Jurkat, Clone E6-1 (cell line): ENCODE data around the gene SH3RF3.

Experiments
- DNase-seq: peaks from one replicate; pipeline ENCODE4 v3.0.0-alpha.2; 2011; ENCODE audit warnings: low read depth, low spot score
- H3K4me3 ChIP-seq: 2 replicates; pipeline ENCODE4 v1.5.1; 2011; ENCODE audit warnings: mild to moderate bottlenecking, low read length, control low read depth, moderate library complexity

Gene SH3RF3

DNA sequence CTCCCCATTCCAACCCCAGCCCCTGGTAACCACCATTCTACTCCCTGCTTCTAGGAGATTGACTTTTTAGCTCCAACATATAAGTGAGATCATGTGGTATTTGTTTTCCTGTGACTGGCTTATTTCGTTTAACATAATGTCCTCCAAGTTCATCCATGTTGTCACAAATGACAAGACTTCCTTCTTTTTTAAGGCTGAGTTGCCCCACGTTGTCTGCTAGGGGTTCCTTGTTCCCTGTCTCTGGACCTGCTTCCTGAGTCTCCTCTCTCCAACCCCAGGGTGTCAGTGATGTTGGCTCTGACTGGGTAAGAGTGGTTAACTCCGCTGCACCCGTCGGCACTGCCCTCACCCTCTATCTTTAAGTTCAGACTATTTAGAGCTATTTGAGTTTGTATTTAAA lies 175.2 kb downstream of the SH3RF3 start:
- no peak for DNase-seq
- no peak overlapping the region for H3K4me3 ChIP-seq

DNA sequence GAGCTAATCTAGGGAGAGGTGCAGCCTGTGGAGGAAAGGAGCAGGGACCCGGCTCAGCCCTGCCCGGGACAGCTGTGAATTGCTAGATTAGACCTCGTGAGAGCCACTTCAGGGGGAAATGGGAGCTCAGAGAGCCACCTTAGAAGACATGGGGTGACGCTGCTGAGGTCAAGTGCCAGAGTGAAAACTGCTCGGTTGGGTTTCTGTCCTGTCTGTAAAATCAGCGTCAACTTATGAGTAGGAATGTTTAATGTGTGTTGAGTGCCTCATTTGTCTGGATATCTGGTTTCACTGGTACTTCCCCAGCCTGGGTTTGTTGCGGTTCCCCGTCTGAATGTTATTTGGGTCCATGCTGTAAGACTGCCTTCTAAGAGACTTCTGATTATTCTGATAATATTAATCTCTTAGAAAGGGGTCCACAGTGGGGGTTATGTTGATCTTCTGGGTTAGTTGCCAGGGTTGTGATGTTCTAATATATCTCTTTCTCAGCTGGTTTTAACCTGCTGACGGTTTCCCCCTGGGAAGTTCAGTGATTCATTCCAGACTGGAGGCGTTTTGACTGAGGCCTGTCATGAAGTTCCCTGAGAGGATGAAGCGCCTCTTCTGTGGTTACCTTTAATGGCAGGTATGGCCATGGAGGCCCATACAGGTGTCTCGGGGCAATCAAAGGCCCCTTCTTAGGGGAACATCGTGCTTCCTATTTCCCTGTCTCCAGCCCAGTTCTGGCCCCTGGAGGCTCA lies 175.9 kb downstream of the SH3RF3 start:
- no peak for DNase-seq
- no peak overlapping the region for H3K4me3 ChIP-seq

DNA sequence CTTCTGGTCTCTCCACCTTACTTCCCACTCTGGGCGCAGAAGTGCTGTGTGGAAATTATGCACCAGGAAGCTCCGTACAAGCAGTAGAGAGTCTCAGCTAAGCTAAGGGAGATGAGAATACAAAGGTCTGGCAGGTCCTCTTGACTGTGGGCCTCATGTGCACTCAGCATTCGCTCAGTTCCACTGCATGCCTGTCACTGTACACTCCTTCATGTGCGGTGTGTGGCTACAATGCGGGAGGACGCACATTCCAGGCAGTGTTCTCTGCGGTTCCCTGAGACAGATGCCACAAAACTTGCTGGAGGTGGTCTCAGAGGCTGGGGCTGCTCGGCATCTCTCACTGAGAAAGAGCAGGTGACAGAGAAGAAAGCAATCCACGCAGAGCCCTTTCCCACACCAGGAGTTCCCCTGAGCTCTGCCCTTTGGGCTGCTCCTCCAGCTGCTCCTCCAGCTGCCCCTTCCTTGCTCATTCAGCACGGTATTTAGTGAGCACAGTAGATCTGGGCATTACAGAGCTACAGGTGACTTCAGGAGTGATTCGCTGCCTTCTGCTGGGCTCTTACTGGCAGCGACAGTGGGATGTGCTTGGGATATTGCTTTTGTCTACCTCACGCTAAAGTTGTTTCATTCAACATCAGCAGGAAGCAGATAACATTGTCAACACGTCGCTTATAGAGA lies 176.6 kb downstream of the SH3RF3 start:
- DNase-seq, result no peak
- no peak overlapping the region for H3K4me3 ChIP-seq

DNA sequence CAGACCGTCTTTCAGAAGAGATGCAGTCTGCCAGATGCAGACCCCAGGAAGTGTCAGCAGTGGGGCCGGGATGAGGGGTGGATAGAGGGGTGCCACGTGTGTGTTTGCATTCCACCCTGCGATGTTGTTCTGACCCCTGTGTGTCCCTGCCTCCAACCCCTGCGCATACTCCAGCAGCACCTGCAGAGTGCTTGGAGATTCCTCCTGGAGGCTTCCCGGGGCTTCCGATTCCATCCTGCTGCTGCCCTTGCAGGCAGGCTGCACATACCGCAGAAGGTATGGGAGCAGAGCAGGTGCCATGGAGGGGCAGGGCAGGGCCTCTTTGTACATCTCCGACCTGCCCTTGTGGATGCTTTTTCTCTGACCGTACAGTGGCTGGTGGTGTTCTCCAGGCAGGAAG lies 177.2 kb downstream of the SH3RF3 start:
- DNase-seq, result no peak
- H3K4me3 ChIP-seq, result no peak overlapping the region

DNA sequence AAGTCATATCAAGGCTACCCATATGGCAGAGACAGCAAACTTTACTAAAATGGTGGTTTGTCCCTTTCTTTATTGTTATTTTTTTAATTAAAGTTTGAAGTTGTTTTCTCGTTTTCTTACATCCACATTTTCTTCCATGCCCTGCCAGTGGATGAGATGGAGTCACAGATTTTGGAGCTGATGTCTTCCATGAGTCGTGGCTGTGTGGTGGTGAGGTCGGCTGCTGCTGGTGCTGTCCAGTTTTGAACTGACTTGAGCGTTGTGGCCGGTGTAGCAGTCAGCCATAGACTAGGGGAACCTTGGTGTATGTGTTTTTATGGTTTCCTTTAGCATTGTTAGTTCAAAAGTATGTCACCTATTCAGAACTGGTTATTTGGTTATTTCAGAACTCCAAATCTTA lies 182.8 kb downstream of the SH3RF3 start:
- DNase-seq, result no peak
- H3K4me3 ChIP-seq, result no peak overlapping the region

DNA sequence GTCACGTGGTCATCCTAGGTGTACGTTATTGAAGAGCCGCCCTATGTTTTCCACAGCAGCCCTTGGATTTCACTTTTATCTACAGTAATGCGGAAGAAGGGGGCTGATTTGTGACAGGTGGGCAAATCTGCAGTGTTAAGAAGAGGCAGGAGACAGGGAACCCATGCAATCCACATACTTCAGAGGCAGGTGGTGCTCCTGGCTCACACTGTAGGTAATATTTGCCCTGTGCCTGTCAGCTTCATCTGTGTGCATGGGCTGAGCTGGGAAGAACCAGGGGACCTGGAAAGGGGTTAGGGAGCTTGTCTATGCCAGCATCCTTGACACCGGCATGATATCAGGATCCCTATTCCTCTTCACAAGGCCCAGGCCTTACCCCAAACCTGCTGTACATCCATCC lies 183.9 kb downstream of the SH3RF3 start:
- DNase-seq, result no peak
- H3K4me3 ChIP-seq, result no peak overlapping the region

DNA sequence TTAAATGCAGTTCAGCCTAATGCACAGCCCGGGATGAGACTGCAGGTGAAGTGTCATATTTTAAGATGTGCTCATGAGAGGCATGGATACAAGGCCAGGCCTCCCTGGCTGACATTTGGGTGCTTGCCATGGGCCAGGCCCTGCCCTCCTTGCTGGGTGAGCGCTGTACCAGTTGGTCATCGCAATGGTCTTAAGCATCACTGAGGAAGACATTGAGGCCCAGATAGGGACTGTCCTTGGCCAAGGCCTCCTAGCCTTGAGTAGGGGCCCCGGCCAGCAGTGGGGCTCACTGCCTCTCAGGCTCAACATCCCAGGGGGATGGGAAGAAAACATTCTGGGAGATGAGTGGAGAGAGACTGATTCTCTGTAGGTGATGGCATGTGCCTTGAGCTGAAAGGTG lies 184.3 kb downstream of the SH3RF3 start:
- no peak for DNase-seq

DNA sequence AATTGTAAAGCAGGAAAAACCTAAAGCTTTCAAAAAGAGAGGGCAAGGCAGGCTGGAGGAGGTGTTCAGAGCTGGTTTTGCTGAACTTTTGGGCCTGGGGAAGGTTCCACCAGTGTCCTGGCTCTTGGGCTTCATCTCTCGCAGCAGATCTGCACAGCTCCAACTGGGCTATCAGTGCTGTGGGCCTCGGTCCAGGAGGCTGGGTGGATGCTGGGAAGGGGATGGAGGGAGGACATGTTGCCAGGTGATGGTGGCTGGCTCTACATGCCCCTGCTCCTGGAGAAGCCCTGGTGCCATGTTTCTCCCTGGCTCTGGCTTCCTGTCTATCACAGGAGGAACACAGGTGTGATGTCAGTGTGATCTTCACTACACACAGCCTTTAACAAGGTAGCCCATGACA lies 187.1 kb downstream of the SH3RF3 start:
- DNase-seq, result no peak

More for the DNA sequence above, 184.3 kb downstream of the SH3RF3 start:
- no peak overlapping the region for H3K4me3 ChIP-seq

DNA sequence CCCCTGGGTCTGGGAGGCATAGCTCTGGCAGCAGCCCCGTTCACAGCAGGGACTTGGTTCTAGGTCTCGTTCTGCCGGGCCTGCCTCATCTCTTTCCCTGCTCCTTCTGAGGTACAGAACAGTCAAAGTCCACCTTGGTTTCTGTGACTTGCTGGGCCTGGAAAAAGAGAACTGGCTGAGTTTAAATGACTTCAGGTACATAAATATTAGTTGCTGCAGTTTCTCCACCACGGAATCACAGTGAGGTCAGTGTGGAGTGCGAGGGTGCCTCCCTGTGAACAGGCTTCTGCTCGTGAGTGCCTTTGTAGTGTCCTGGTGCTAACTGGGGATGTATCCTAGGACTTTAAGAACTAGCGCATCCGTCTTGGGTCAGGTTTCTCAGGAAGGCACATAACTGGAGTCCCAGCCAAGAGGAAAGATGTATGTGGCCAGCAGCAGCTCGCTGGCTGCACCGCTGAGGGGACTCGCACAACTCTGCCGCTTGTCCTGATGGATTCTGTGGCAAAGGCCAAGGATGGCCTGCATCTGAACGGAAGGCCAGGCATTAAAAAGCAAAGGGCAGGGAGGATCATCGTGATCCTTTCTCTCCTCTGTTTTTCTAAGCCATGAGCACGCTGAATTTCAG lies 188.6 kb downstream of the SH3RF3 start:
- DNase-seq, result no peak
- no peak overlapping the region for H3K4me3 ChIP-seq

More for the DNA sequence above, 187.1 kb downstream of the SH3RF3 start:
- H3K4me3 ChIP-seq, result no peak overlapping the region

DNA sequence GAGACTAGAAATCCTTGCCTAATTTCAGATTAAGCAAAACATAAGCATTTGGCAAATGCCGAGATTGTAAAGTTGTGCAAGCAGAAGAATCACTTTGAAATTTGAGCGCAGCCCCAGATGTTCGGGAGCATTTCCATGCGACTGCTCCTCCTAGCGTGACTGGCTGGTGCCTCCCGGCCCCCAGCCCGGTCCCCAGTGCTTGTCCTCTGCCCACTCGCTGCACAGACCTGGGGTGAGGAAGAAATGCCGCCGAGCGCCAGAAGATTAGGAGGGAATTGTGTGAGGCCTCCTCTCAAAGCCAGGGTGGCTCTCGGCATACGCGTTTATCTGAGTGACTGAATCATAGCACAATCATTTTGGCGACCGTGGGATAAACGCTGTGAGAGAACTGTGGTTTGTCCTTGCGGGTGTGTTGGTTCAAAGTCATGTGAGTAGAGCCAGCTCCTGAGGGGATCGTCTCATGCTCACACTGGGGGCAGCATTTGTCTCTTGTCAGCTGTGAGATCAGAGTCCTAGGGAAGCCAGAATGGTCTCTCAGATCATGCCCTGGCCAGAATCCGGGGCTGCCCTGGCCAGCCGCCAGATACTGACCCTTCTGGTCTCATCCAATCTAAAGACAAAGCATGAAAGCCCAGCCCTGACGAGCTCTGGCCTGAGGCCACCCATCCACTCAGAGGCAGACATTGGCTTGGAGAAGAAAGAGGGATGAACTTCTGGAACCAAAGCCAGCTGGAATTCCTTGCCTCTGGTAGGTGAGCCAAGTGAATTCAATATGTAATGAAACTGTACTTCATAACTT lies 189.3 kb downstream of the SH3RF3 start:
- no peak overlapping the region for H3K4me3 ChIP-seq
- no peak for DNase-seq

DNA sequence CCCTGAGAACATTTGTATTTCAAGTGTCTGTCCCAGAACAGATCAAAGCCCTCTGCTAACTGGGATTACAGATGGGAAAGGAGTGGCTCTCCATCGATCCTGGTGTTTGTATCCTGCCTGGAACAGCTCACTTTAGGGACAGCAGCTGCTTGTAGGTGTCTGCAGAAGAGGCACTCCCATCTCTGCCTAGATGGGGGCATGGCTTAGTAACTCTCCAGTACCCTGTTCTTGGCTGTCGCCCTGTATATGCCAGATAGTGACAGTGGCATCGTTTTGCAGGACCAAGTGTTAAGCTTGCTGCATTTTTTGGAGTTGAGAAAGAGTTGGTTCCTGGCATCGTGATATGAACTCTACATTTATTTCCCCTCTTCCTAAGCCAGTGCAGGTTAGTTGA lies 189.9 kb downstream of the SH3RF3 start:
- no peak overlapping the region for H3K4me3 ChIP-seq
- DNase-seq, result no peak

DNA sequence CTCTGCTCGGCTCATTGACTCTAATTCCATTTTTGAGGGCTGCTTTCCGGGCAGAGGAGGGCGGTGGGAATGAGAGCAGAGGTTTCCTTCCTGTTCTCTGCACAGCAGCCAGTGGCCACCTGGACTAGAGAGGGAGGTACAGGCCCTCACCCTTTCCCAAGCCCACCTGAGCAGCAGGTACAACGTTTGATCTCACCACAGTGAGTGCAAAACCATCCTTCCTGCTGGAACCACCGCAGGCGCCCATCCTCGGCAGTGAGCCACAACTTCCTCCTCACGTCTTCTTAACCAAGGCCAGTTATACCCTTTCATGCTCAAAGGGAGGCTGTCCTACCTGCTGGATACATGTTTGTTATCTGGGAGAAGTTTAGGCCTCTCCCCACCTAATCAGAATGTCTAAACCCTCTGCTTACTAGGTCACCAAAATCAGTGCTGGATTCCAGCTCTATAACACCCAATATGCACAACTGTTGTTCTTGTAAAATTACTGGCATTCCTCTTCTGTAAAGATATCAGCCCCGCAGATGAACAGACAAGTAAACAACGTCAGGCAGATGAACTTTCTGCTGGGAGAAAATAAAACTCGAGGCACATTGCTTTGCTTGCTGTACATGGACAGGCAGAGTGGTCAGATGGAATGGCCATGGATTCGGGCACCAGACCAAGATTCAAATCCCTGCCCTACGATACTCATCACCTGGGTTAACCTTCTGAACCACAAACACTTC lies 191.4 kb downstream of the SH3RF3 start:
- H3K4me3 ChIP-seq, result no peak overlapping the region
- DNase-seq, result peak; percentile 82

DNA sequence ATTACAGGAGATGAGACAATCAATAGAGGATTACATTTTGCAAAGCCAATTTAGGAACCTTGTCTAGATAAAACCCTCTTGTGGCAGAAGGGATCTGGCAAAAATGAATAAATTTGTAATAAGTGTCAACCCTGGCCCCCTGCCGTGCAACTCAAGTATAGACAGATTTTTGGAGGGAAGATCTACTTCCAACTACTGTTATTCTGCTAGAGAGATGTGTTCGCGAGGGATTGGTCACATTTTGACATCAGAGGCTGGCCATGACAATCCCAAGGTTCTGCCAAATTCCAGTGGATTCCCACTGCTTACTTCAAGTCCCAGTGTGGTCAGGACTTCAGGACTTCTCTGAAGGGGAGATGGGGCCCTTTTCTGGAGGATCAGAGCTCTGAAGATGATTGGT lies 192.6 kb downstream of the SH3RF3 start:
- H3K4me3 ChIP-seq, result no peak overlapping the region
- DNase-seq, result peak; percentile 59

DNA sequence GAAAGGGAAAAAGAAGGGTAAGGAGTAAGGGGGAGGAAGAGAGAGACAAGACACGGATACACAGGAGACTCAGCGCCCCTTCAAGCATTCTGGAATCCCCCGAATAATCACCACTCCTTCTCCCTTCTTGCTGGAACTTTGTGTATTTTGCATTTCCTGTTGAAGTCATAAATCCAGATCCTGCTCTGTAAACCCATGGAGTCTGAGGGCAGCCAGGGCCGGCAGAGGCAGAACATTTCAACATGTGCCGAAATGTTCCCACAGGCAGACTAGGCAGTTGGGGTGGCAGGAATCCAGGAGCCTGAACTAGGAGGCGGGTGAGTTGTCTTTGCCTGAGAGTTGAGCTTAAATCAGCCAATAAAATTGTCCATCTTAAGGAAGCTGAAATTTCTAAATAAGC lies 193.1 kb downstream of the SH3RF3 start:
- no peak for DNase-seq
- no peak overlapping the region for H3K4me3 ChIP-seq

DNA sequence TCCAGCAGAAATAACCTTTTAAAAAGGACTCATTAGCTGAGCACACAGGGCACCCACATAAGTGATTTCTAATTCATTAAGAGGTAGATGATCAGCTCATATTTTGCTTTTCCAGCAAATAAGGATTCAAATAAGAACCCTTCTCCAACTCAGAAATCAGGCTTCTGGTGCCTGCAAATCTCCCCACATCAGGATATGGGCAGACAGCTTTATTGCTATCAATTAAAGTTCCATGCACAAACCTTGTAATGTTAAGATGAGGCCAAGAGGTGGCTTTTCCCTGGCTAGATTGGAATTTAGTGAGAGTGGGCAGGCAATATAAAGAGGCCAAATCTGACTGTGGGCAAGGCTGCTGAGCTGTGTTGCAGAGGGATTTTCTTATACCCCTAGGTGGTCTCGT lies 193.6 kb downstream of the SH3RF3 start:
- no peak overlapping the region for H3K4me3 ChIP-seq
- DNase-seq, result no peak

DNA sequence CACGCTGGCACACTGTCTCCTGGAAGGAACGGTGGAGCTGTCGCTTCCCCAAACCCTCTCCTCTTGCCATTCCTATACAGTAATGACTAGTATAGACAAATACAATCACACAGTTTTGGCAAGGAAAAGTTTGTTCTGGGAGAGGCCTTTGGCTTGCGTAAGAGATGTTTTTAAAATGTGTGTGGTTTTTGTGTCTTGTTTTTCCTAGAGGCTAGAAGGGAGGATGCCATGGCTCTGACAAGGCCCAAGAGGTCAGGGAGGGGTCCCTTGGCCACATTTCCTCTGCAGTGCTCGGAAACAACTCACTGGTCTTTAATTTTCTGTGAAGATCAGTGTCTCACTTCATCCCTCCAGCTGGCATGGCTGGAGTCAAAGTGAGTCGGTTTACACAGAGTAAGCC lies 195.9 kb downstream of the SH3RF3 start:
- no peak overlapping the region for H3K4me3 ChIP-seq
- no peak for DNase-seq

DNA sequence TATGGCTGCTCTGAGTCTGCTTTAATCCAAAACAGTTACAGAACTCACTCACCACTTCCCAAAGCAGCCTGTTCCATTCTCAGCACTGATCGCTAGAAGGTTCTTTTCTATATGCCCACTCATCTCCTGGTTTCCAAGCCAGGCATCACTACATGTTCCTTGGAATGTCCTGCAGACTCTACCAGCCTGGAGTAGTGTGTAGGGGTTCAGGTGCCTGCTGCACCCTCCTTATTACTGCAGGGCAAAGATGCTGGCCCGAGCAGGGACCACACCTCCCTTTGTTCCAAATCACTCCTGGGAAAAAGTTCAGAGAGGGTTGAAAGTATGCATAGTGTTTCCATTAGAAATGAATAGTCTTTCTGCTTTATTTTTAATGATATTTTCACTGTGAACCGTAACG lies 196.6 kb downstream of the SH3RF3 start:
- no peak for DNase-seq
- H3K4me3 ChIP-seq, result no peak overlapping the region

DNA sequence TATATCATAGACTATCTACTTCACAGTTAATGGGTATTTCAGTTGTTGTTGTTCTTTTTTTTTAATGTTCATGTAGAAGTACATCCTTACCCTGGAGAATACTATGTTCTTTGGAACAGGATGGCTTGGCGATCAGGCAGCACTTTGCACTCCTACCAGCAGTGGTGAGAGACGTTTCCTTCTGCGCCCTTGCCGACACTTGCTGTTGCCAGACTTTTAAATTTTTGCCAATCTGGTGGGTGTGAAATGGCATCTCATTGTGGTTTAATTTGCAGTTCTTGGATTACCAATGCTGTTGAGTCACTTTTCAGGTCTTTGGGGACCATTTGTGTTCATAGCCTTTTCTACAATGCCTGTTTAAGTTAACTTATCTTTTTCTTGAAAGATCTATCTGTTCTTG lies 197.3 kb downstream of the SH3RF3 start:
- no peak for DNase-seq
- H3K4me3 ChIP-seq, result no peak overlapping the region

DNA sequence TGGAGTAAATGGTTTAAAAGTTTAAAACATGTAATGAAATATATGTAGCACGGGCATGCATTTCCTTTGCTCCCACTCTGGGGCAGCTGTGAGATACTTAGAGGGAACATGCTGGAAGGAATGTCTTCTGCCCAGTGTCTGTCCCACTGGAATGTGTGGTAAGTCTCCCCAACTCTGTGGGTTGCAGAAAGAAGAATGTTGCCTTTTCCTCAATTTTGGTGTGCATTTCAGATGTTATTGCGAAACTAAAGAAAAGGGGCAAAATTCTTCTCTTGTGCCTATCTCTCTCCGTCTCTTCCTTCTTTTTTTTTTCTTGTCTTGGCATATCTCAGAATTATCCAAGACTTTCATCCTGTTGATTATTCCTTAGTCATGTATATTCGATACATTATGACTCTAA lies 201.1 kb downstream of the SH3RF3 start:
- no peak for DNase-seq
- H3K4me3 ChIP-seq, result no peak overlapping the region
